Anterior cingulate cortex (tissue), 58 donors: ENCODE data around the gene RNF223.
"Not testable (repeated sequence)": the region's sequence is repeated elsewhere in the genome, so short reads cannot be mapped to it uniquely, and the experiment has no call there.

Experiments
- DNase-seq, 58 donors: peaks; one replicate each; lab custom pipeline; 2025; lab: John Stamatoyannopoulos, UW

Gene RNF223

GRCh38 chr1:1111516-1112236 lies 37.6 kb upstream of the RNF223 start:
- DNase-seq = no peak

- peak in 1 of 58 donors; percentile 14 for DNase-seq
These were observed 36.5 kb upstream of the RNF223 start for GRCh38 chr1:1110561-1110971.

- no peak for DNase-seq
These were observed 35.6 kb upstream of the RNF223 start for GRCh38 chr1:1109743-1110142.

- DNase-seq = no peak
These were observed 32.6 kb upstream of the RNF223 start for GRCh38 chr1:1106510-1107221.

- not testable (repeated sequence) for DNase-seq
These were observed 30.0 kb upstream of the RNF223 start for GRCh38 chr1:1104152-1104551.

GRCh38 chr1:1101503-1101902 lies 27.4 kb upstream of the RNF223 start:
- no peak for DNase-seq

GRCh38 chr1:1100296-1100695 lies 26.2 kb upstream of the RNF223 start:
- DNase-seq = no peak

GRCh38 chr1:1099506-1100183 lies 25.5 kb upstream of the RNF223 start:
- DNase-seq = no peak

GRCh38 chr1:1098681-1099421 lies 24.7 kb upstream of the RNF223 start:
- DNase-seq = no peak

- not testable (repeated sequence) for DNase-seq
These were observed 22.0 kb upstream of the RNF223 start for GRCh38 chr1:1096136-1096535.

- no peak for DNase-seq
These were observed 20.9 kb upstream of the RNF223 start for GRCh38 chr1:1094981-1095380.

- no peak for DNase-seq
These were observed 19.5 kb upstream of the RNF223 start for GRCh38 chr1:1093610-1093943.

GRCh38 chr1:1092894-1093609 lies 18.9 kb upstream of the RNF223 start:
- no peak for DNase-seq

GRCh38 chr1:1092149-1092855 lies 18.2 kb upstream of the RNF223 start:
- DNase-seq = no peak

GRCh38 chr1:1091344-1092148 lies 17.4 kb upstream of the RNF223 start:
- no peak for DNase-seq

- DNase-seq = no peak
These were observed 16.6 kb upstream of the RNF223 start for GRCh38 chr1:1090424-1091343.

- no peak for DNase-seq
These were observed 15.8 kb upstream of the RNF223 start for GRCh38 chr1:1089731-1090423.
